ENCODE data around the gene EFCC1.
"Not testable (repeated sequence)": the region's sequence is repeated elsewhere in the genome, so short reads cannot be mapped to it uniquely, and the experiment has no call there.

EFCC1 gene

DNA sequence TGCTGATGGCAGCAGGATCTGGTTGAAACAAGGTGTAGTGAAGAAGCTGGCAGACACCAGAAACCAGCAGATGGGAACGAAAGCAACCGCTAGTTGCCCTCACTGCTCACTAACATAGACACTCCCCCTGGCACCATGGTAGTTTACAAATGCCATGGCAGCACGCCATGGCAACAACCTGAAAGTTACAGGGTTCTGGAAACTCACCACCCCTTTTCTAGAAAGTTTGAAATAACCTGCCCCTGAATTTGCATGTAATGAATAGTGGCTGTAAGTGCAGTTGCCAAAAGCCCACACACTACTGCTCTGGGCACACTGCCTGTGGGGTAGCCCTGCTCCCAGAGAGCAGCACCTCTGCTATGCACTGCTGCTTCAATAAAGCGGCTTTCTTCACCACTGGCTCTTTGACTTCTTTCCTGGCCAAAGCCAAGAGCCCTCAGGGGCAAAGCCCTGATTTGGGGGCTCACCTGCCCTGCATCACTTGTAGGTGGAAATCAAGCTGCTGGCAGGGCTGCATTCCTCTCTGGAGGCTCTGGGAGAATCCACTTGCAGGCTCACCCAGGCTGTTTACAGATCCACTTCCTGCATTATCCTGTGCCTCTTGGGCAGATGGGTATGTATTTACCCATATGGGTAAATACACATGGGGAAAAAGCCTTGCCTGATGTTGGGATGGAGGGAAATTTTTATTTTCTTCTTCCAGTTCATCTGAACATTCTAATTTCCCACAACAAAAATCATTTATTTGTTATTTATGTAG lies 57.5 kb downstream of the EFCC1 start:
- peak; percentile 32 for DNase-seq

DNA sequence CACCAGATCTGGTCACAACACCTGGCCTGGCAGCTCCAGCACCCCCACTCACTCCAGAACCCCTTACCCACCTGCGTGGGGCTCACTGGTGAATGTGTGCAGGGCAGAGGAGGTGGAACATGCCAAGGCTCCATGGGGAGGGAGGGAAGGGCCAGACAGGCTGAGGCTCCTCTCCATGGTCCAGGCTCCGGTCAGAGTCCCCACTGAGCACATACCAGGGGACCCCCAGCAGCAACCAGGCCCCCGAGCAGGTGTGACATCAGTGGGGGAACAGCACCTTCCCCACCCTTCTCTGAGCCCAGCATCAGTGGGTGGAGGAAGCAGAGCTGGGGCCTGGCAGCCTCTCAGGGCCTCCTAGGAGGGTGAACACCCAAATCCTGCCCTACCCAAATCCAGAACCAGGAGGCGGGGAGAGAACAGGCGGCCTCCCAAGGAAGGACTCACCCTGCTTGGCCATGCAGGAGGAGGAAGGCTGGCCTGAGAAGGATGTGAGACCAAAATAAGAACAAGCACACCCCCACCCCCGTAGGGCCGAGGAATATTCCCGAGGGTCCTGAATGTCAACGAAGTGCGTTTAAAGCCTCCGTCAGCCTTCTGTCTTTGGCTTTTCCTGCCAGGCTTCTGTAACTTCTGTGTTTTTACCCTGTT lies 58.3 kb downstream of the EFCC1 start:
- DNase-seq: no peak

DNA sequence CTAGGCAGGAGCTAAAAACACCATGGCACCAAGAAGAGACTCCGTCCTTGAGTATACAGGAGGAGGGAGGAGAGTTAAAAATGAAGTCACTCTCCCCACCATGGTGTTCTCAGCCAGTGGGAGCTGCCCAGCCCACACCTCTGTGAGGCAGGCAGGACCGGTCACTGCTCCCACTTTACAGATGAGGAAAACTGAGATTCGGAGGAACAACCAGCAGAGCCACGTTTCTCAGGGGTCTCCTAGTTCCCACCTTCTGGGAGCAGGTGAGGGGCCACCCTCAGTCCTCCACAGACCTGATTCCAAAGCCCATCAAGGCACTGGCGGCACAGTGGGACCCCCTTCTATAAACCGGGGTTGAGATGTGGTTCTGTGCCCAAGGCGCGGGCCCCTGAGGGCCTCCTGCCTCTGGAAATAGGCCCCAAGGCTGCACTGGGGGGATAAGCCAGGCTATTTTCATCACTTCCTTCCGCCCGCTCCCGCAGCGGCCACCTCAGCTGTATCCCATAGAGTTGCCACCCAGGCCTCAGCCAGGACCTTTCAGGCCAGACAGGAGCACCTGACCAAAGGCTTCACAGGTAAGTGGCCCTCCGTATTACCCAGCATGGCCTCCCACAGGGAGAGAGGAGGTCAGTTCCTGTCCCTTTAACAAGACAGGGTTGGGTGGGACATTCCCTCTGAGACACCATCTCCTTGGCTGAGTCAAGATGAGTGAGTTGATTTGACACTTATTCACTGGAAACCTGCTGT lies 59.3 kb downstream of the EFCC1 start, which contains the start of gene GP9:
Gene GP9 (plus strand): TSS at position 504 of the 747 bp plus-strand sequence. CDS start 961 bp downstream, outside the sequence.
- DNase-seq: no peak

DNA sequence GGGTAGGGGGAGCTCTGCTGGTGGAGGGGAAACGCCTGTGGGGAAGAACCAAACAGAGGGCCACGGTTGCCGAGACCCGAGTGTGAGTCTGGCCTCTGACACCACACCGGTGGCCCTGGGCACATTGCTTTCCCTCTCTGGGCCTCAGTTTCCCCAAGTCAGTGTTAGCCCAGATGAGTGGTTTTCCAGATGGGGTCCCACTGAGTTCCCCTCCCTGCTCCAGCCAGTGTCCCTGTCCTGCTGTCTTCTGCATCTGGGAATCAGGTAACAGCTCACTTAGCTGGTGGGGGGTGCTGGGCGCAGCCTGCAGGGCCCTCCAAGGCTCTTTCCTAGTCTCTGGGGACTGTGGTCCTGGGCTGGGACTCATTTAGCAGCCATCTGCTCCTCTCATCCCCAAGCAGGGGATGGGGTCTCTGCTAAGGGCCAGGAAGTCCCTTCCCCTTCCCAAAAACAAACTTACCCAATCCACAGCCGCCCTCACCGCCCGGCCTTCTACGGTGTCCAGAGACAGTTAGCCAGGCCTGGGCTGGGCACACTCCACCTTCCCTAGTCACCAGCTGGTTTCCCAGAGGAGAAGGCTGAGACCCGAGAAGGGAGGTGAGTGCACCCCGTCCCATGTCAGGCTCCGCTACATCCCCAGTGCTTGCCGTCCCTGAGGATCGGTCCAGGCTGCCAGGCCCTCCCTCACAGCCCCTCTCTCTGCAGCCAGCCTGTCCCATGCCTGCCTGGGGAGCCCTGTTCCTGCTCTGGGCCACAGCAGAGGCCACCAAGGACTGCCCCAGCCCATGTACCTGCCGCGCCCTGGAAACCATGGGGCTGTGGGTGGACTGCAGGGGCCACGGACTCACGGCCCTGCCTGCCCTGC lies 60.2 kb downstream of the EFCC1 start:
- DNase-seq: no peak

DNA sequence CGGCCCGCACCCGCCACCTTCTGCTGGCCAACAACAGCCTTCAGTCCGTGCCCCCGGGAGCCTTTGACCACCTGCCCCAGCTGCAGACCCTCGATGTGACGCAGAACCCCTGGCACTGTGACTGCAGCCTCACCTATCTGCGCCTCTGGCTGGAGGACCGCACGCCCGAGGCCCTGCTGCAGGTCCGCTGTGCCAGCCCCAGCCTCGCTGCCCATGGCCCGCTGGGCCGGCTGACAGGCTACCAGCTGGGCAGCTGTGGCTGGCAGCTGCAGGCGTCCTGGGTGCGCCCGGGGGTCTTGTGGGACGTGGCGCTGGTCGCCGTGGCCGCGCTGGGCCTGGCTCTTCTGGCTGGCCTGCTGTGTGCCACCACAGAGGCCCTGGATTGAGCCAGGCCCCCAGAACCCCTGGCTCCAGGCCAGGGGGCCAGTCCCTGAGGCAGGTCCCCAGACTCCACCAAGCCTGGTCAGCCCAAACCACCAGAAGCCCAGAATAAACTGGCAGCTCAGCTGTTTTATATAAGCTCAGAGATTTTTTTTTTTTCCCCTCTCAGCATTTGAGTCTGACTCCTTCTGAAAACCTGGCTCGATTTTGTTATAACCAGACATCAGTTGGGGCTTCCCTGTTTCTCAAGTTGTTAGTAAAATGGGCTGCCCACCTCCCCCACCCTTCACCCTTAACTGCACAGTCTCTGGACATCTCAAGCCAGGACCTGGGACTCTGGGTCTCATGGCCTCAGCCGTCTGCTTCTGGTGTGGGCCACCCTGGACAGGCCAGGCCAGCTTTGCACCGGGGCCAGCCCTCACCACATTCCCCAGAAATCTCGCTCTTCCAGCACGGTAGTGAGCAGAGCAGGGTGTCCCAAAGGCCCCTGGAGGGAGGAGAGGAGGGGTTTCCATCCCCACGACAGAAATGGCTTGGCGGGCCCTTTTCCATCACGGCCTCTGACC lies 61.1 kb downstream of the EFCC1 start:
- DNase-seq: no peak

DNA sequence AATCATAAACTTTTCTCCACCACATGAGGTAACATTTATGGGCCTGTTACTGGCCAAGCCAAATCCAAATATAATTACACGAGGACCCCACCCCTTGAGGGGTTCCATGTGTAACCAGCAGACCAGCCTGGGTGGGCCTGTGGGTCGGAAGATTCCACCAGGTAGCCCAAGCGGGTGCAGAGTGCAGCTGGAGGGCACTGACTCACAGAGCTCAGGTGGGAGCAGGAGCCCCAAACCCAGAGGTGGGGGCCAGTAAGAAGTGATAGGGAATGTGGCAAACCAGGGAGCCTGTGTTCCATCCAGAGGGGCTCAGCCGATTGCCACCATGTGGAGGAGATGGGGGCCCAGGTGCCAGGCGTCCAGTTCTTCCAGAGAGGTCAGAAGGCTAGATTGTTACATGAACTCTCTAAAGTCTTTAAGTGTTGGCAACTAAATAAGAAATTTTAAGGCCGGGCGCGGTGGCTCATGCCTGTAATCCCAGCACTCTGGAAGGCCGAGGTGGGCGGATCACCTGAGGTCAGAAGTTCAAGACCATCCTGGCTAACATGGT lies 62.1 kb downstream of the EFCC1 start:
- DNase-seq: no peak

DNA sequence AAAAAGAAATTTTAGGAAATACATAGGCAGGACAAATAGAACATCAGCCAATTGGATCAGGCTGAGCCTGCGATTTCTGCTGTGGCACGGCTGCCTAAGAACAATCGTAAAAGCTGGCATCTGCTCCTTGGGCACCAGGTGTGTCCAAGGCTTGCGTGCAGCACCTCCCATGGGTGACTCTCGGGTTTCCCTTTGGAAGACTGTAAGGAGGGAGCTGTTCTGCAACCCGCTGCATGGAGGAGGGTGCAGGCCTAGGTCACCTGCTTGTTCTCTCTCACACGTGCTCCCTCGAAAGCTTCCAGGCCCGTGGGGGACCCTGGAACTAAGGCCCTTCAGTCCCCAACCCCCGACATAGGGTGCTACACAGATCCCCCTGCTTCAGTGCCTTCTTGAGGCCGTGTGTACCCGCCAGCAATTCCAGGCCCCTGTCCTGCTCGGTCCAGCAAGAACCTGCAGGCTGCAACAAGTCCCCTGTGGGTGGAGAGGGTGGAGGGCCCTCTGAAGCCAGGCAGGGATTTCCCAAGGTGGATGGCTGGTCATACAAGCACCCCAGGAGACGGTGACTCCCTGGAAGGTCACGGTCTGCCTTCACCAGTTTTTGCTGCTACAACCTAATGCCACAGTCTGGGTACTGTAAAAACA lies 62.9 kb downstream of the EFCC1 start:
- DNase-seq: no peak

DNA sequence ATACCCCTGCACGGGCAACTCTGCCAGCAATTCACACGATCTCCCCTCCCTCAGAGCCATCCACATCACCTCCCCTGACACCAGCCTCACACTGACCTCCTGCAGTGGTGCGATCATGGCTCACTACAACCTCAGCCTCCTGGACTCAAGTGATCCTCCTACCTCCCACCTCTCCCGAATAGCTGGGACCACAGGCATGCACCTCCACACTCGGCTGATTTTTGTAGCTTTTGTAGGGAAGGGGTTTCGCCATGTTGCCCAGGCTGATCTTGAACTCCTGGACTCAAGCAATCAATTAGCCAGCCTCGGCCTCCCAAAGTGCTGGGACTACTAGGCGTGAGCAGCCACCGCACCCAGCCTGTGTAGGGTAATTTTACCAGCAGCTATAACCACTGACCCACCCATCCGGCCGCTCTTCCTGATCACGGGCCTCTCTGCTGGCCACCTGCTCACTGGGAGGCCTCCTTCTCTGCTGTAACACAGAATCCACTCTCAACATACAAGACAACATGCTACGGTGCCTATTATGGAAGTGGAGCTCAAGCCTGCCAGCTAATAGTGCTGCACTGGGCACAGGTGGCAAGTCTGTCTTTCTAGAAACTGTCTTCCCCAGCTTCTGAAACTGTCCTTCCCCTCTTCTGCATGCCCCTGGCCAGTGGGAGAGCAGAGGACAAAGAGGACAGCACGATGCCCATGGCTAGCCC lies 64.1 kb downstream of the EFCC1 start:
- DNase-seq: no peak

DNA sequence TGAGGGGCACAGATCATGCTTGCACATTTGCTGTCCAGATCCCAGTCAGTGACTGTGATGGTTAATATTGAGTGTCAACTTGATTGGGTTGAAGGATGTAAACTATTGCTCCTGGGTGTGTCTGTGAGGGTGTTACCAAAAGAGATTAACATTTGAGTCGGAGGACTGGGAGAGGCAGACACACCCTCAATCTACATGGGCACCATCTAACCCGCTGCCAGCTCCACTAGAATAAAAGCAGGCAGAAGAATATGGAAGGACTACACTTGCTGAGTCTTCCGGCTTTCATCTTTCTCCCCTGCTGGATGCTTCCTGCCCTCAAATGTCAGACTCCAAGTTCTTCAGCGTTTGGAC lies 64.6 kb downstream of the EFCC1 start:
- DNase-seq: no peak

DNA sequence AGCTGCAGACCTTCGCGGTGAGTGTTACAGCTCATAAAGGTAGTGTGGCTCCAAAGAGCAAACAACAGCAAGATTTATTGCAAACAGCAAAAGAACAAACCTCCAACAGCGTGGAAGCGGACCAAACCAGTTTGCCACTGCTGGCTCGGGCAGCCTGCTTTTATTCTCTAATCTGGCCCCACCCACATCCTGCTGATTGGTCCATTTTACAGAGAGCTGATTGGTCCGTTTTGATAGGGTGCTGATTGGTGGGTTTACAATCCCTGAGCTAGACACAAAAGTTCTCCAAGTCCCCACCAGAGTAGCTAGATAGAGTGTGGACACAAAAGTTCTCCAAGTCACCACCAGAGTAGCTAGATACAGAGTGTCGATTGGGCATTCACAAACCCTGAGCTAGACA lies 66.6 kb downstream of the EFCC1 start:
- not testable (repeated sequence) for DNase-seq

DNA sequence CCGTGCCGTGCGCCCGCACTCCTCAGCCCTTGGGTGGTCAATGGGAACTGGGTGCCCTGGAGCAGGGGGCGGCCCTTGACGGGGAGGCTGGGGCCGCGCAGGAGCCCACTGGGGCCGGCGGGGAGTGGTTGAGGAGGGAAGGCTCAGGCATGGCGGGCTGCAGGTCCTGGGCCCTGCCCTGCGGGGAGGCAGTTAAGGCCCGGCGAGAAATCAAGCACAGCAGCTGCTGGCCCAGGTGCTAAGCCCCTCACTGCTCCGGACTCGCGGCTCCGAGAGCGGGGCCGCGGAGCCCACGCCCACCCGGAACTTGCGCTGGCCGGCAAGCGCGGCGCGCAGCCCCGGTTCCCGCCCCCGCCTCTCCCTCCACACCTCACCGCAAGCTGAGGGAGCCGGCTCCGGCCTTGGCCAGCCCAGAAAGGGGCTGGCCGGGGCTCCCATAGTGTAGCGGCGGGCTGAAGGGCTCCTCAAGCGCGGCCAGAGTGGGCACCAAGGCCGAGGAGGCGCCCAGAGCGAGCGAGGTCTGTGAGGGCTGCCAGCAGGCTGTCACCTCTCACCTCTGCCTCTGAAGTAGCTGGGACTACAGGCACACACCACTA lies 67.3 kb downstream of the EFCC1 start:
- DNase-seq: no peak

DNA sequence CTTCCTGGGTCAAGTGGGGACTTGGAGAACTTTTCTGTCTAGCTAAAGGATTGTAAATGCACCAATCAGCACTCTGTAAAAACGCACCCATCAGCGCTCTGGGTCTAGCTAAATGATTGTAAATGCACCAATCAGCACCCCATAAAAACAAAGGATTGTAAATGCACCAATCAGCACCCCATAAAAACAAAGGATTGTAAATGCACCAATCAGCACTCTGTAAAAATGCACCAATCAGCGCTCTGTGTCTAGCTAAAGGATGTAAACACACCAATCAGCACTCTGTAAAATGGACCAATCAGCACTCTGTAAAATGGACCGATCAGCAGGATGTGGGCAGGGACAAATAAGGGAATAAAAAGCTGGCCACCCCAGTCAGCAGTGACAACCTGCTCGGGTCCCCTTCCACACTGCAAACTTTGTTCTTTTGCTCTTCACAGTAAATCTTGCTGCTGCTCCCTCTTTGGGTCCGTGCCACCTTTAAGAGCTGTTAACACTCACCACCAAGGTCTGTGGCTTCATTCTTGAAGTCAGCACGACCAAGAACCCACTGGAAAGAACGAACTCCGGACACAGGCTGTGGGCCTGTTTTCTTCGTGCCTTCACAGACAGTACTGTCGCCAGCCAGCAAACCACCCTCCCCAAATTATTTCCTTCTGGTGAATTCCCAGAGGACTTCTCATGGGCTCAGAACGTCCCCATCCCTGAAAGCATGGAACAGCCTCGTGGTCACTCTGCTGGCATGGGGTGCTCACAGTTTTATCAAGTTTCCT lies 68.4 kb downstream of the EFCC1 start:
- DNase-seq: not testable (repeated sequence)

DNA sequence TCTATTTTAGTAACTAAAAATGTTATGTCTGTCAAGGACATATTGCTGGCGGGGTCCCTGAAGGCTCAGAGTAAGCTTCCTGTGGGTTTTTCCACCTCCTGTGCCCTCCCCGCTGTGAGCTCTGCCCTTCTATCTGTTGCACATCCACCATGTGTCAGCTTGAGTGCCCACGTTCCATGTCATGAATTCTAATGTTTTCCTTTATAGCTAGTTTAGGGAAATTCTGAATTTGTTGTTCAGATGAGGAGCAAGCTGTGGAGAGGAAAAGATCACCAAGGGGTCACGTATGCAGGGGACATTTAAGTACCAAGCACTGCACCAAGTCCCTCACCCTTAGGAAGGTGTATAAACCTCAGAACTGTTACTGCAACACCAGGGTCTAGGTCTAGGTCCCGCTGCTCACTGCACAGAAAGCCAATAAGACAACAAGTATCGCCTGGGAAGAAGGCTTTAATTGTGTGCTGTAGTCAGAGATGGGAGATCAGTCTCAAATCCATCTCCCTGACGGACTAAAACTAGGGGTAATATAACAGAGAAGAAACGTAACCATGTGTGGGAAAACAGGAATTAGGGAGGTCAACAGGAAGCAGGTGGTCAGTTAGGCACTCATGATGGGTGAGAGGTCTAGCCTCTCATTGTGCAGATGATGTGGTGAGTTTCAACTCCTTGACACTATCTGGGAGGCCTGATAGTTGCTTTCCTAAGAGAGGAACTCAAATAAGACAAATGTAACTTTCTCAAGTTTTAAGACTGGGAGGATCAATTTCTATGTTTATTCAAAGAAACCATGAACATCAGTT lies 69.2 kb downstream of the EFCC1 start:
- DNase-seq: no peak

DNA sequence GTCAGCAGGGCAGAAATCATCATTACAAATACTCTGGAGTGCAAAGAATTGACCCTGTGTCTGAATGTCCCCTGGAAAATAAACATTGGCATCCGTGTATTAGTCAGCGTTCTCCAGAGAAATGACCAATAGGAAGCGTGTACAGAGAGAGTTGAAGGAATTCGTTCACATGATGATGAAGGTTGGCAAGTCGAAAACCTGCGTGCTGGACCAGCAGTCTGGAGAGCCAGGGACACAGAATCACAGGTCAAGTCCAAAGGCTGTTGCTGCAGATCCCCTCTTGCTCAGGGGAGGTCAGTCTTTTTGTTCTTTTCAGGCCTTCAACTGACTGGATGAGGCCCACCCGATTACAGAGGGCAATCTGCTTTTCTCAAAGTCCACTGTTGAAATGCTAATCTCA lies 76.1 kb downstream of the EFCC1 start:
- no peak for DNase-seq

DNA sequence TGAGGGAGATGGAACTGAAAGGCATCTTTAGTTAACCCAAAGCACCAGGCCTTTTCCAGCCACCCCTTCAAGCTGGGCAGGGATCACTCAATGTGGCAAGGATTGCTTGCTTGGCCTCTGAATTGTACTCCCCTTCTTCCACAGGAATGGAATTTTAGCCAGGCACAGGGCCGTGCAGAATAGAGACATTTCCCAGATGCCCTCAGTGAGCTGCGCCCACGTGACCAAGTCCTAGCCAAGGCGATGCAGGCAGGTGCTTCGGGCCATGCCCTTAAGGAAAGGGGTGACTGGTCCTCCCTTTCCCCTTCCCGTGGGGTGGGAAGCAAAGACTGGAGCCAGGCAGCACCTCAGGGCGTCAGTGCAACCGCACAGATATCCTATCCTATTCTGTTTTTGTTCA lies 77.4 kb downstream of the EFCC1 start:
- DNase-seq: no peak

DNA sequence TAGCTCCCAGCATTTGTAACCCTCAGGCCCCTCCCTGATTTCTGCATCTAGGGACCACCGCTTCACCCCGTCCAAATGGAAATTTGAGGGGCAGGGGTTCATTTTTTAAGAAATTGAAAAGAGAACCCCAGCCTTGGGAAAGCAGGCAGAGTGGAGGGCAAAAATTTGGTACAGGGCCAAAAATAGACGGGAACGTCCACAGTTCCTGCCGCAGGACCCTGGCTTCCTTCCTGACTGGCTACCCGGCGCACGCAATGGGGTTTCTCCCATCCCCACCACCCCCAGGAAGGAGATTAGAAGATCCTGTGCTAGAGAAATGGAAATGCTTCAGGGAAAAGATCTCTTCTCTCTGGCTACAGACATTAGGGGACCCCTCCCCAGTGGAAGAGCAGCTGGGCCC lies 80.4 kb downstream of the EFCC1 start:
- no peak for DNase-seq

DNA sequence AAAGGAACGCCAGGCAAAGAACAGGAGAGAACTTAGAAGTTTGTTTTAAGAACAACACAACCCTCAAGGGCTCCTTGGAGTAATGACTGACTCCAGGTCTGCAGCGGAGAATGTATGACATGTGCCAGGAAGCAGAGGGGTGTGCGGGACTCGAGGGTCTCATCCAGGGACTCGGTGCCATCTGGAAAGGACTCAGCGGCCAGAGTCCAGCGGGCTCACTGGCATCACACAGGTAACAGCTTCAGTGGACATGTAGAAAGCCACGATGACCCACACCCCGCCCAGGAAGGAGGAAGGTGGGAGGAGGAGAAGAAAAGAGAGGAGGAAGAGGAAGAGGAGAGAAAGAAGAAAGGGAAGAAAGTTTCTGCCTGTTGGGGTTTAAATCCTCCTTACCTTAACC lies 80.9 kb downstream of the EFCC1 start:
- no peak for DNase-seq

DNA sequence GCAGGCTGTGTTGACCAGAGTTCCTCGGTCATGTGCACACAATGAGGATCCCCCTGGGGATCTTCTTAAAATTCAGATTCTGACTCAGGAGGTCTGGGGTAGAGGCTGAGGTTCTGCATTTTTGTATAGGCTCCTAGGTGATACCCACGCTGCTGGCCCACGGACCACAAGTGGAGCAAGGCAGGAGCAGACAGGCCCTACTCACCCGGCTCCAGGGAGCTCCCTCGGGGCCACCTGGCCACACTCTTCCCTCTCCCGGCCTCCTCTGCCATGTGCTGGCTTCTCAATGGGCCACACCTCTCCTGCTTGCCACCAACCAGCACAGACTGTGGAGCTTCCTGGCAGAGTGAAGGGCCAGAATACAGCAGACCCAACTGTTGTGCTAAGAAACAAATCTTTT lies 83.4 kb downstream of the EFCC1 start:
- no peak for DNase-seq
